Measurements from ENCODE around the gene RIMKLB. TPM values are rescaled to one million over a fixed set of nuclear protein-coding genes. Genes with fewer than 3 reads are reported as not detected.

Gene RIMKLB
- polyA plus RNA-seq, 1 donor (not counting 4 experiments of a cell fraction or from before 2014, with no cell fraction given) = 51.1 TPM

DNA sequence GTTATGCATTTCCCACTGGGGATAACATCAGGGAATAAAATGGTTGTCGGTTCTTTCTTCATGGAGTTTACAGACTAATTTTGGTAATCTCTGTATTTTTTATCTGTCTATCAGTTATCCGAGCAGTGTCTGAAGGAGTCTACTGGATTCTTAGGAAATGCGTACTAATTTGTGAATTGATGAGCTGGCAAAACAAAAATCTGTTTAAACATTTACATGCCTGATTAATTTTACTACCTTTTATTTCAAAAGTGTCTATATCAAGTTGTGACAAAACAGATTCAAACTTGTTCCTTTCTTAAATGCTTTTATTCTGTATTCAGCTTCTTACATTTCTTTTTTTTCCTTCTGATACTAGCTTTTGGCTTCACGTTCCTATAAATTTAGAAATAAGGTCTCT lies 4.4 kb downstream of the RIMKLB start:
- Histone ChIP-seq H4K20me1 (ENCODE audit: control insufficient read depth, extremely low read depth, insufficient read depth, low read length) (peaks cover 2% of the 10 kb centered on the region), H3K79me2 (ENCODE audit: control insufficient read depth, insufficient read depth, low read length) (peaks cover 76% of the 10 kb centered on the region), H2AFZ (ENCODE audit: control insufficient read depth, low read length) (no peak overlapping the region), H3K27ac (ENCODE audit: control insufficient read depth, insufficient read depth, low read length) (no peak overlapping the region), H3K36me3 (ENCODE audit: control insufficient read depth in 2 of 2, extremely low read depth in 1 of 2, insufficient read depth in 2 of 2, low read length in 2 of 2) (peaks cover 0 to 1% of the 10 kb centered on the region in 2 experiments), H3K9me1 (ENCODE audit: control insufficient read depth, extremely low read depth, insufficient read depth, low read length) (no peaks in the 10 kb centered on the region), H3K4me1 (ENCODE audit: control insufficient read depth, extremely low read depth, insufficient read depth, low read length) (peaks cover under 1% of the 10 kb centered on the region), H3K9me3 (ENCODE audit: control insufficient read depth, low read depth, low read length) (no peaks in the 10 kb centered on the region), H3K27me3 (ENCODE audit: control insufficient read depth, extremely low read depth, insufficient read depth, low read length) (no peaks in the 10 kb centered on the region), H3K9ac (ENCODE audit: control insufficient read depth, extremely low read depth, insufficient read depth, low read length) (no peak overlapping the region), H3K4me2 (ENCODE audit: control insufficient read depth, extremely low read depth, insufficient read depth, low read depth, low read length) (no peak overlapping the region), H3K4me3 (ENCODE audit: control insufficient read depth in 2 of 3, extremely low read depth in 1 of 3, insufficient read depth in 2 of 3, low read depth in 1 of 3, low read length in 3 of 3) (no peak overlapping the region)
- TF ChIP-seq EZH2 (IDR thresholded peaks at IDR 0.05; ENCODE audit: low read length) = no peak
- TF ChIP-seq, protein P1, sequence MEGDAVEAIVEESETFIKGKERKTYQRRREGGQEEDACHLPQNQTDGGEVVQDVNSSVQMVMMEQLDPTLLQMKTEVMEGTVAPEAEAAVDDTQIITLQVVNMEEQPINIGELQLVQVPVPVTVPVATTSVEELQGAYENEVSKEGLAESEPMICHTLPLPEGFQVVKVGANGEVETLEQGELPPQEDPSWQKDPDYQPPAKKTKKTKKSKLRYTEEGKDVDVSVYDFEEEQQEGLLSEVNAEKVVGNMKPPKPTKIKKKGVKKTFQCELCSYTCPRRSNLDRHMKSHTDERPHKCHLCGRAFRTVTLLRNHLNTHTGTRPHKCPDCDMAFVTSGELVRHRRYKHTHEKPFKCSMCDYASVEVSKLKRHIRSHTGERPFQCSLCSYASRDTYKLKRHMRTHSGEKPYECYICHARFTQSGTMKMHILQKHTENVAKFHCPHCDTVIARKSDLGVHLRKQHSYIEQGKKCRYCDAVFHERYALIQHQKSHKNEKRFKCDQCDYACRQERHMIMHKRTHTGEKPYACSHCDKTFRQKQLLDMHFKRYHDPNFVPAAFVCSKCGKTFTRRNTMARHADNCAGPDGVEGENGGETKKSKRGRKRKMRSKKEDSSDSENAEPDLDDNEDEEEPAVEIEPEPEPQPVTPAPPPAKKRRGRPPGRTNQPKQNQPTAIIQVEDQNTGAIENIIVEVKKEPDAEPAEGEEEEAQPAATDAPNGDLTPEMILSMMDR (optimal IDR thresholded peaks at IDR 0.05 in 1 of 3, IDR thresholded peaks at IDR 0.05 in 1 of 3, conservative IDR thresholded peaks at IDR 0.05 in 1 of 3; ENCODE audit: extremely low read depth in 1 of 3, insufficient read depth in 2 of 3, low read length in 3 of 3) = no peak
- dilution Hi-C loops (cut with MboI; ENCODE audit: extremely low pct_ligation_motif_present, low sequenced_read_pairs) = no loop called here
- no peak for DNase-seq (ENCODE audit: low read depth, low spot score)
- FAIRE-seq = no peak

DNA sequence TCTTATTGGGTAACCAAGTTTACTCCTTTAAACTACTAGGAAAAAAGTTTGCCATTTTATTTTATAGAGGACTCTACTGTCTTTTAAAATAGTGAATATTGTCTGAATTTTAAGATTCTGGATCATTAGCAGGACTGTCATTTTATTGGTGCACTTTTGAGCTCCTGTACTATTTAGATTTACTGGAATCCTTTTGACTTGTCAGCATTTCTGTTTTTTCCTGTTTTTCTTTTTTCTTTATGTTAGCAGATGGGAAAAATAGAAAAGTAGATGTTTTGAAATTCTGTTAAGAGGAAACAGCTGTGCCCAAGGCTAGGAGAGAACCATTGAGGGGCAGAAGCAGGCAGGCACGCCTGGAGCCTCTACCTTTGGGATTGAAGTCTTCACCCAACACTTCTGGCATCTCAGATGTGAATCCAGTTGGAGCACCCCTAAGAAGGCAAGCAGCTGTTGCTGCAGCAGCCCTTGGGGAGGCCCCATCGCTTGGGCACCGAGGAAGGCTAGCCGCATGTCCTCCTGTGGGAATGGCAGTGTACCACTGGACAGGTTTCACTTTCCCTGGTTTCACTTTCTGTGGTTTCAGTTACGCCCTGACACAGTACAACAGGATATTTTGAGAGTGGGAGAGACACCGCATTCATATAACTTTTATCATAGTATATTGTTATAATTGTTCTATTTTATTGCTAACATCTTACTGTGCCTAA lies 11.5 kb downstream of the RIMKLB start:
- H3K27ac ChIP-seq (ENCODE audit: control insufficient read depth, insufficient read depth, low read length) = no peak overlapping the region
- no peak for TF ChIP-seq EZH2 (IDR thresholded peaks at IDR 0.05; ENCODE audit: low read length)
- TF ChIP-seq, protein P1 (optimal IDR thresholded peaks at IDR 0.05 in 1 of 3, IDR thresholded peaks at IDR 0.05 in 1 of 3, conservative IDR thresholded peaks at IDR 0.05 in 1 of 3; ENCODE audit: extremely low read depth in 1 of 3, insufficient read depth in 2 of 3, low read length in 3 of 3) = no peak
- no peaks in the 10 kb centered on the region for H3K9me1 ChIP-seq (ENCODE audit: control insufficient read depth, extremely low read depth, insufficient read depth, low read length)
- H3K79me2 ChIP-seq (ENCODE audit: control insufficient read depth, insufficient read depth, low read length) = peaks cover 71% of the 10 kb centered on the region
- no peaks in the 10 kb centered on the region for H3K4me1 ChIP-seq (ENCODE audit: control insufficient read depth, extremely low read depth, insufficient read depth, low read length)
- dilution Hi-C loops (cut with MboI; ENCODE audit: extremely low pct_ligation_motif_present, low sequenced_read_pairs) = no loop called here
- no peak overlapping the region for H2AFZ ChIP-seq (ENCODE audit: control insufficient read depth, low read length)
- H3K9ac ChIP-seq (ENCODE audit: control insufficient read depth, extremely low read depth, insufficient read depth, low read length) = no peak overlapping the region
- H3K9me3 ChIP-seq (ENCODE audit: control insufficient read depth, low read depth, low read length) = no peaks in the 10 kb centered on the region
- no peak overlapping the region for H3K4me2 ChIP-seq (ENCODE audit: control insufficient read depth, extremely low read depth, insufficient read depth, low read depth, low read length)
- FAIRE-seq (no peak), DNase-seq (ENCODE audit: low read depth, low spot score) (no peak)
- no peaks in the 10 kb centered on the region for H4K20me1 ChIP-seq (ENCODE audit: control insufficient read depth, extremely low read depth, insufficient read depth, low read length)
- H3K36me3 ChIP-seq (ENCODE audit: control insufficient read depth in 2 of 2, extremely low read depth in 1 of 2, insufficient read depth in 2 of 2, low read length in 2 of 2) = peaks cover 5 to 8% of the 10 kb centered on the region in 2 experiments
- no peaks in the 10 kb centered on the region for H3K27me3 ChIP-seq (ENCODE audit: control insufficient read depth, extremely low read depth, insufficient read depth, low read length)
- no peak overlapping the region for H3K4me3 ChIP-seq (ENCODE audit: control insufficient read depth in 2 of 3, extremely low read depth in 1 of 3, insufficient read depth in 2 of 3, low read depth in 1 of 3, low read length in 3 of 3)
